ENCODE data around the gene YIF1A. TPM values are rescaled to one million over a fixed set of nuclear protein-coding genes. Genes with fewer than 3 reads are reported as not detected.

YIF1A gene
- total and polyA plus RNA-seq, 4 donors: 46.6 to 128 (median 114) TPM

DNA sequence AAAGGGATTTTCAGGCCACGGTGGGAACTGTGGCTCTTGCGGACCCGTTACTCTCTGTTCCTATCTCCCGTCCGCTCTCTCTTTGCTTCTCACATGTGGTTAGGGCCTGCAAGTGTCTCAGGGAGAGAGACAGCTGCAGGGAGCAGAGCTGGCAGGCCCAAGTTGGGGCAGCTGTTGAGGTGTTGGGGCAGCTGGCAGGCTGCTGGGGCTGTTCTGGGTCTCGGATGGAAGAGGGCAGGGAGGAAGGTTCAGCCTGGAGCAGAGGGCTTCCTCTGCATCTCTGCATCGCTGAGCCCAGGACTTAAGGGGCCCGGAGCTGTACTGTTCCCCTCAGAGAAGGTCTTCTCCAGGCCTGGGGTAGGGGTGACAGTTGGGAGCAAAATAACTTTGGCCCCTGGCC is 13.5 kb downstream of the YIF1A start:
- Histone ChIP-seq H3K4me3 (no peak overlapping the region), H3K9ac (ENCODE audit: insufficient read depth in 1 of 2, low read length in 2 of 2) (no peak overlapping the region), H3K9me3 (ENCODE audit: control insufficient read depth in 4 of 4, insufficient read depth in 3 of 4, low read length in 3 of 4) (no peaks in the 10 kb centered on the region), H3K36me3 (ENCODE audit: control insufficient read depth in 4 of 4, insufficient read depth in 4 of 4, low read length in 4 of 4) (peaks cover 5 to 50% (median 35%) of the 10 kb centered on the region in 4 donors), H3K4me1 (ENCODE audit: control insufficient read depth in 5 of 5, insufficient read depth in 5 of 5, low read length in 5 of 5) (peaks cover 0 to 7% (median 0%) of the 10 kb centered on the region in 5 donors), H3K27ac (ENCODE audit: low read depth in 1 of 2, low read length in 1 of 2) (no peak overlapping the region), H3K27me3 (ENCODE audit: control insufficient read depth in 3 of 3, insufficient read depth in 3 of 3, low read length in 2 of 3) (peaks cover 0 to 2% (median 0%) of the 10 kb centered on the region in 3 donors)
- 93 to 95% methylated on average over 8 of the region's 8 CpGs for WGBS, 2 donors
- TF ChIP-seq, protein P1, sequence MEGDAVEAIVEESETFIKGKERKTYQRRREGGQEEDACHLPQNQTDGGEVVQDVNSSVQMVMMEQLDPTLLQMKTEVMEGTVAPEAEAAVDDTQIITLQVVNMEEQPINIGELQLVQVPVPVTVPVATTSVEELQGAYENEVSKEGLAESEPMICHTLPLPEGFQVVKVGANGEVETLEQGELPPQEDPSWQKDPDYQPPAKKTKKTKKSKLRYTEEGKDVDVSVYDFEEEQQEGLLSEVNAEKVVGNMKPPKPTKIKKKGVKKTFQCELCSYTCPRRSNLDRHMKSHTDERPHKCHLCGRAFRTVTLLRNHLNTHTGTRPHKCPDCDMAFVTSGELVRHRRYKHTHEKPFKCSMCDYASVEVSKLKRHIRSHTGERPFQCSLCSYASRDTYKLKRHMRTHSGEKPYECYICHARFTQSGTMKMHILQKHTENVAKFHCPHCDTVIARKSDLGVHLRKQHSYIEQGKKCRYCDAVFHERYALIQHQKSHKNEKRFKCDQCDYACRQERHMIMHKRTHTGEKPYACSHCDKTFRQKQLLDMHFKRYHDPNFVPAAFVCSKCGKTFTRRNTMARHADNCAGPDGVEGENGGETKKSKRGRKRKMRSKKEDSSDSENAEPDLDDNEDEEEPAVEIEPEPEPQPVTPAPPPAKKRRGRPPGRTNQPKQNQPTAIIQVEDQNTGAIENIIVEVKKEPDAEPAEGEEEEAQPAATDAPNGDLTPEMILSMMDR (IDR thresholded peaks at IDR 0.05; ENCODE audit: control extremely low read depth, extremely low read depth): no peak
- ATAC-seq (ENCODE audit: insufficient read depth, low FRiP score) (no peak), DNase-seq (no peak)

DNA sequence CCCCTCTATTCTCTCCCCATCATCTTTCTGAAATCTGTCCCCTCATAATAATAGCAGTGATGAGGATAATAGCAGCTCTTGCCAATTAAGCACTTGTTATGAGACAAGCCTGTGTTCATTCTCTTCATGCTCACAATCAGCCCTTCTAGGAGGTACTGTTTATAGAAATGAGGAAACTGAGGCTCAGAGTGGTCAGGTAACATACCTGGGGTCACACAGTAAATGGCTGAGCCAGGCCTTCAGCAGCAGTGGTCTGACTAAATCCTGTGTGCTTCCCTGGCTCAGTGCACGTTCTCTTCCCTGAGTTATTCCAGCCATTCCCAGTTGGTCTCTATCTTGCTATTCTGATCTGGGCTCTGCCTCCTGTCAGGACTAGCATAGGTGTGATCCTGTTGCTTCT is 14.7 kb downstream of the YIF1A start:
- Histone ChIP-seq H3K27ac (ENCODE audit: low read depth in 1 of 2, low read length in 1 of 2) (no peak overlapping the region), H3K9me3 (ENCODE audit: control insufficient read depth in 4 of 4, insufficient read depth in 3 of 4, low read length in 3 of 4) (no peaks in the 10 kb centered on the region), H3K9ac (ENCODE audit: insufficient read depth in 1 of 2, low read length in 2 of 2) (no peak overlapping the region), H3K27me3 (ENCODE audit: control insufficient read depth in 3 of 3, insufficient read depth in 3 of 3, low read length in 2 of 3) (peaks cover 0 to 2% (median 0%) of the 10 kb centered on the region in 3 donors), H3K36me3 (ENCODE audit: control insufficient read depth in 4 of 4, insufficient read depth in 4 of 4, low read length in 4 of 4) (peaks cover 5 to 50% (median 36%) of the 10 kb centered on the region in 4 donors), H3K4me3 (no peak overlapping the region), H3K4me1 (ENCODE audit: control insufficient read depth in 5 of 5, insufficient read depth in 5 of 5, low read length in 5 of 5) (peaks cover 0 to 6% (median 2%) of the 10 kb centered on the region in 5 donors)
- ATAC-seq (ENCODE audit: insufficient read depth, low FRiP score) (no peak), DNase-seq (no peak)
- 84 to 100% methylated on average over 1 of the region's 1 CpG for WGBS, 2 donors
- TF ChIP-seq, protein P1 (IDR thresholded peaks at IDR 0.05; ENCODE audit: control extremely low read depth, extremely low read depth): no peak

DNA sequence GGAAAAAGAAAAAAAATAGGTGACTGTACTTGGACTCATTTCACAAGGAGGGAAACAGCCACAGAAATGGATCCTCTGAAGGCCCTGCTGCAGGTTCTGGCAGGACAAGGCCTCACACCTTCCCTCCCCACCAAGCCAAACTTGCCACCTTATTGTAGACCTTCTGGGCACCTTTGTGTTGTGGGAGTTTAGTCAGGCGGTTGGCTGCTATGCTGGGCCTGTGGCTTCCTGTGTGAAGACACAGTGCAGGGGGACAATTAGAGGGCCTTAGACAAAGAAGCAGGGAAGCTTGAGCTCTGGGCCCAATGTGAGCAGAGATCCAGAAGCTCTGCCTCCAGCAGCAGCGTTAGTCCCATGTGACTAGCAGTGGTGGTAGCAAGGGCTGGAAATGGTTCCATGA is 16.3 kb downstream of the YIF1A start:
- no peaks in the 10 kb centered on the region for H3K27me3 ChIP-seq (ENCODE audit: control insufficient read depth in 3 of 3, insufficient read depth in 3 of 3, low read length in 2 of 3)
- H3K27ac ChIP-seq (ENCODE audit: low read depth in 1 of 2, low read length in 1 of 2): no peak overlapping the region
- no peak for DNase-seq
- H3K9ac ChIP-seq (ENCODE audit: insufficient read depth in 1 of 2, low read length in 2 of 2): no peak overlapping the region
- no peaks in the 10 kb centered on the region for H3K9me3 ChIP-seq (ENCODE audit: control insufficient read depth in 4 of 4, insufficient read depth in 3 of 4, low read length in 3 of 4)
- WGBS, 2 donors: 85 to 86% methylated on average over 2 of the region's 2 CpGs
- peaks cover 5 to 50% (median 36%) of the 10 kb centered on the region in 4 donors for H3K36me3 ChIP-seq (ENCODE audit: control insufficient read depth in 4 of 4, insufficient read depth in 4 of 4, low read length in 4 of 4)
- no peak for ATAC-seq (ENCODE audit: insufficient read depth, low FRiP score)
- TF ChIP-seq, protein P1 (IDR thresholded peaks at IDR 0.05; ENCODE audit: control extremely low read depth, extremely low read depth): no peak
- peaks cover 0 to 6% (median 2%) of the 10 kb centered on the region in 5 donors for H3K4me1 ChIP-seq (ENCODE audit: control insufficient read depth in 5 of 5, insufficient read depth in 5 of 5, low read length in 5 of 5)
- no peak overlapping the region for H3K4me3 ChIP-seq

DNA sequence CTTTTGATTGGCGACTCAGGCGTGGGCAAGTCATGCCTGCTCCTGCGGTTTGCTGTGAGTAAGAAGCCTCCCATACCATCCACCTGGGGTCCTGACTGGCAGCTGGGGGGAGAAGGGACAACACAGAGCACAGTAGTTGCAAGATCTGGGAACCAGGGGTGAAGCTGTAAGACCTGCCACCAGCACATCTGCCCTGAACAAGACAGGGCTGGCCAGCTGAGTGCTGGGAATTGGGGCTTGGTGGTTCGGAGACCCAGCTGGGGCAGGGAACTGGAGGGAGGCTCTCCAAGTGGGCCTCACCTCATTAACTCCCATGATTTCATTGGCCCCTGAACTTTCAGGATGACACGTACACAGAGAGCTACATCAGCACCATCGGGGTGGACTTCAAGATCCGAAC is 17.1 kb downstream of the YIF1A start:
- Histone ChIP-seq H3K4me3 (no peak overlapping the region), H3K9me3 (ENCODE audit: control insufficient read depth in 4 of 4, insufficient read depth in 3 of 4, low read length in 3 of 4) (no peaks in the 10 kb centered on the region), H3K27me3 (ENCODE audit: control insufficient read depth in 3 of 3, insufficient read depth in 3 of 3, low read length in 2 of 3) (no peaks in the 10 kb centered on the region), H3K4me1 (ENCODE audit: control insufficient read depth in 5 of 5, insufficient read depth in 5 of 5, low read length in 5 of 5) (peaks cover 0 to 10% (median 4%) of the 10 kb centered on the region in 5 donors), H3K9ac (ENCODE audit: insufficient read depth in 1 of 2, low read length in 2 of 2) (no peak overlapping the region), H3K36me3 (ENCODE audit: control insufficient read depth in 4 of 4, insufficient read depth in 4 of 4, low read length in 4 of 4) (peaks cover 5 to 50% (median 36%) of the 10 kb centered on the region in 4 donors), H3K27ac (ENCODE audit: low read depth in 1 of 2, low read length in 1 of 2) (no peak overlapping the region)
- no peak for DNase-seq
- TF ChIP-seq, protein P1 (IDR thresholded peaks at IDR 0.05; ENCODE audit: control extremely low read depth, extremely low read depth): no peak
- ATAC-seq (ENCODE audit: insufficient read depth, low FRiP score): no peak
- 95% methylated on average over 7 of the region's 7 CpGs for WGBS, 2 donors

All from lung (tissue), 12 donors.